T-helper 1 cell (primary cell): ENCODE measurements around the gene FGF1.
"Not testable (repeated sequence)": the region's sequence is repeated elsewhere in the genome, so short reads cannot be mapped to it uniquely, and the experiment has no call there.

Experiments used
- DNase-seq, 5 donors: peaks; one replicate each; pipeline ENCODE4 v3.0.0-alpha.2; 2012 to 2020

The FGF1 gene

GRCh38 chr5:142668336-142668735 is 17.6 kb downstream of the FGF1 start:
- no peak for DNase-seq

GRCh38 chr5:142667831-142668230 is 18.1 kb downstream of the FGF1 start:
- no peak for DNase-seq

- no peak for DNase-seq
These were observed 21.3 kb downstream of the FGF1 start for GRCh38 chr5:142664636-142665035.

GRCh38 chr5:142664067-142664466 is 21.8 kb downstream of the FGF1 start:
- DNase-seq = no peak

- no peak for DNase-seq
These were observed 22.6 kb downstream of the FGF1 start for GRCh38 chr5:142663246-142663645.

GRCh38 chr5:142661957-142662356 is 23.9 kb downstream of the FGF1 start:
- no peak for DNase-seq

- no peak for DNase-seq
These were observed 24.7 kb downstream of the FGF1 start for GRCh38 chr5:142661143-142661542.

- no peak for DNase-seq
These were observed 25.2 kb downstream of the FGF1 start for GRCh38 chr5:142660731-142661130.

GRCh38 chr5:142660196-142660595 is 25.7 kb downstream of the FGF1 start:
- DNase-seq = no peak

- no peak for DNase-seq
These were observed 26.5 kb downstream of the FGF1 start for GRCh38 chr5:142659405-142659804.

GRCh38 chr5:142658278-142658677 is 27.6 kb downstream of the FGF1 start:
- no peak for DNase-seq

- no peak for DNase-seq
These were observed 28.4 kb downstream of the FGF1 start for GRCh38 chr5:142657446-142657845.

GRCh38 chr5:142655339-142656267 is 30.3 kb downstream of the FGF1 start:
- DNase-seq = peak; percentile 16 to 54 (median 48)

- DNase-seq = no peak
These were observed 31.3 kb downstream of the FGF1 start for GRCh38 chr5:142654578-142655058.

GRCh38 chr5:142653321-142653720 is 32.6 kb downstream of the FGF1 start:
- no peak for DNase-seq

GRCh38 chr5:142652563-142652962 is 33.3 kb downstream of the FGF1 start:
- no peak for DNase-seq

- no peak for DNase-seq
These were observed 35.0 kb downstream of the FGF1 start for GRCh38 chr5:142650881-142651280.

GRCh38 chr5:142650060-142650459 is 35.8 kb downstream of the FGF1 start:
- no peak for DNase-seq

GRCh38 chr5:142648108-142648507 is 37.8 kb downstream of the FGF1 start:
- not testable (repeated sequence) for DNase-seq

- no peak for DNase-seq
These were observed 40.4 kb downstream of the FGF1 start for GRCh38 chr5:142645456-142645855.

- DNase-seq = no peak
These were observed 41.1 kb downstream of the FGF1 start for GRCh38 chr5:142644640-142645361.

- no peak for DNase-seq
These were observed 41.8 kb downstream of the FGF1 start for GRCh38 chr5:142644127-142644526.

- no peak for DNase-seq
These were observed 42.3 kb downstream of the FGF1 start for GRCh38 chr5:142643634-142644033.

- DNase-seq = no peak
These were observed 43.5 kb downstream of the FGF1 start for GRCh38 chr5:142642427-142642826.
